B cell (primary cell): ENCODE results near the gene MICU2. TPM values are rescaled to one million over a fixed set of nuclear protein-coding genes. Genes with fewer than 3 reads are reported as not detected.

Experiments
- ATAC-seq: fragments of 200-7000 bp; cut with Tn5 transposase; one replicate; pipeline ENCODE4 v1.10.0; 2021; ENCODE audit warnings: low read depth, mild to moderate bottlenecking, moderate number of reproducible peaks, moderate library complexity
- CTCF ChIA-PET: fragments of 350-600 bp; sonication (Branson Sonifier 250); formaldehyde crosslinking; loops from one replicate; lab custom pipeline; 2021; ENCODE audit warnings: antibody characterized with exemption, inconsistent platforms; lab: Charles Lee
- POLR2A ChIA-PET: fragments of 350-600 bp; sonication (Branson Sonifier 250); formaldehyde crosslinking; loops from one replicate; lab custom pipeline; 2021; ENCODE audit warnings: antibody characterized with exemption; lab: Charles Lee
- DNase-seq: peaks from one replicate; pipeline ENCODE4 v3.0.0; 2013
- H2AFZ ChIP-seq: 2 replicates; pipeline ENCODE4 v1.6.1; 2012; ENCODE audit warnings: mild to moderate bottlenecking, low read depth, low read length; ENCODE audit not compliant: insufficient read depth, poor library complexity, severe bottlenecking
- H3K27ac ChIP-seq, 2 donors: 1 replicate in 1 of 2; 2 replicates in 1 of 2; pipeline ENCODE4 v1.5.1; 2012 to 2013; ENCODE audit warnings: low read length in 2 of 2, mild to moderate bottlenecking in 2 of 2, moderate library complexity in 1 of 2
- H3K27me3 ChIP-seq, 4 experiments: fragments of 200-600 bp in 1 of 4; sonication (generic) in 1 of 4; replicated peaks in 1 of 4; 1 replicate in 2 of 4; 2 replicates in 2 of 4; pipeline versions ENCODE4 v1.6.1 to v1.7.0; 2013 to 2016; ENCODE audit warnings: low read length in 3 of 4, mild to moderate bottlenecking in 2 of 4, mixed read lengths in 1 of 4, moderate library complexity in 1 of 4; ENCODE audit not compliant: insufficient read depth in 4 of 4, control insufficient read depth in 3 of 4; ENCODE audit errors: control extremely low read depth in 1 of 4
- H3K36me3 ChIP-seq, 2 experiments: replicated peaks in 1 of 2; 1 replicate in 1 of 2; 2 replicates in 1 of 2; pipeline versions ENCODE4 v1.6.1 to v1.7.1; 2013; ENCODE audit warnings: low read length in 1 of 2; ENCODE audit not compliant: insufficient read depth in 2 of 2, control insufficient read depth in 1 of 2; ENCODE audit errors: control extremely low read depth in 1 of 2, extremely low read depth in 1 of 2
- H3K4me1 ChIP-seq, 2 donors: fragments of 200-600 bp in 1 of 2; sonication (generic) in 1 of 2; 1 replicate in 1 of 2; 2 replicates in 1 of 2; pipeline versions ENCODE4 v1.5.1 to v1.6.1; 2013 to 2017; ENCODE audit warnings: low read length in 2 of 2; ENCODE audit not compliant: control insufficient read depth in 2 of 2, insufficient read depth in 2 of 2
- H3K4me2 ChIP-seq: replicated peaks from 2 replicates; pipeline ENCODE3; 2012; ENCODE audit warnings: mild to moderate bottlenecking, low read depth, low read length; ENCODE audit not compliant: poor library complexity, severe bottlenecking
- H3K4me3 ChIP-seq, 5 experiments: fragments of 200-600 bp in 1 of 5; sonication (generic) in 1 of 5; 1 replicate in 3 of 5; 2 replicates in 2 of 5; pipeline versions ENCODE4 v1.5.1 to v1.7.0; 2011 to 2016; ENCODE audit warnings: low read length in 4 of 5, mild to moderate bottlenecking in 4 of 5, low read depth in 2 of 5, control low read depth in 1 of 5, moderate library complexity in 1 of 5; ENCODE audit not compliant: insufficient read depth in 1 of 5; ENCODE audit errors: control extremely low read depth in 1 of 5, extremely low read depth in 1 of 5
- H3K79me2 ChIP-seq: fragments of 200-600 bp; sonication (generic); one replicate; pipeline ENCODE4 v1.6.0; 2016; ENCODE audit warnings: low read length; ENCODE audit not compliant: control insufficient read depth, insufficient read depth
- H3K9ac ChIP-seq: fragments of 200-600 bp; sonication (generic); 2 replicates; pipeline ENCODE4 v1.6.1; 2017; ENCODE audit warnings: mild to moderate bottlenecking, low read length, moderate library complexity
- H3K9me3 ChIP-seq, 3 donors: one replicate each; pipeline versions ENCODE4 v1.6.1 to v1.7.1; 2013; ENCODE audit warnings: low read length in 2 of 3; ENCODE audit not compliant: control insufficient read depth in 2 of 3, insufficient read depth in 1 of 3; ENCODE audit errors: control extremely low read depth in 1 of 3
- H4K20me1 ChIP-seq: 2 replicates; pipeline ENCODE4 v1.6.0; 2012; ENCODE audit warnings: mild to moderate bottlenecking, low read length; ENCODE audit not compliant: insufficient read depth, control insufficient read depth, poor library complexity, severe bottlenecking
- H3K27ac Mint-ChIP-seq: one replicate; pipeline ENCODE4 v1.8.0; 2021; ENCODE audit warnings: mixed read lengths
- H3K27me3 Mint-ChIP-seq: one replicate; pipeline ENCODE4 v1.8.0; 2021; ENCODE audit warnings: mixed read lengths
- H3K4me1 Mint-ChIP-seq: one replicate; pipeline ENCODE4 v1.8.0; 2021; ENCODE audit warnings: mixed read lengths
- H3K4me3 Mint-ChIP-seq: one replicate; pipeline ENCODE4 v1.8.0; 2021; ENCODE audit warnings: mixed read lengths
- H3K9me3 Mint-ChIP-seq: one replicate; pipeline ENCODE4 v1.8.0; 2022; ENCODE audit warnings: mixed read lengths; ENCODE audit not compliant: insufficient read depth
- EZH2 ChIP-seq: IDR thresholded peaks from 2 replicates; pipeline ENCODE4 v1.6.1; 2012; ENCODE audit warnings: borderline replicate concordance, low read depth, mild to moderate bottlenecking, moderate library complexity, low read length; ENCODE audit not compliant: insufficient read depth, poor library complexity, severe bottlenecking
- WGBS: methylation state at CpG from one replicate; pipeline ENCODE4 v1.1.5; 2013; ENCODE audit warnings: missing lambda C conversion rate; ENCODE audit not compliant: insufficient coverage; 5-methylcytosine and 5-hydroxymethylcytosine counted together
- intact Hi-C: fragments of 100-400 bp; cut with micrococcal nuclease; formaldehyde crosslinking; loops from one replicate; pipeline ENCODE4 v1.10.0; 2022
- polyA plus RNA-seq: library from polyadenylated mRNA; depleted of rRNA; stranded (reverse); fragments of >200 nt; gene quantifications from 2 replicates; pipeline ENCODE4 v1.2.3, GENCODE V29; 2012
- total RNA-seq, 2 donors: library from RNA; stranded (reverse); fragments of 120-200 nt in 1 of 2; gene quantifications; 1 replicate in 1 of 2; 2 replicates in 1 of 2; pipeline versions ENCODE4 v1.2.3 to v1.2.4, GENCODE V29; 2013 to 2022
- TF ChIP-seq, protein P1 (sequence below): fragments of 200-600 bp; IDR thresholded peaks from one replicate; pipeline ENCODE4 v1.8.0; 2022; ENCODE audit warnings: antibody characterized with exemption, mild to moderate bottlenecking

MICU2 gene
- total and polyA plus RNA-seq, 2 donors (not counting 1 experiment from before 2014, with no cell fraction given), result 52.2 to 56.7 TPM

DNA sequence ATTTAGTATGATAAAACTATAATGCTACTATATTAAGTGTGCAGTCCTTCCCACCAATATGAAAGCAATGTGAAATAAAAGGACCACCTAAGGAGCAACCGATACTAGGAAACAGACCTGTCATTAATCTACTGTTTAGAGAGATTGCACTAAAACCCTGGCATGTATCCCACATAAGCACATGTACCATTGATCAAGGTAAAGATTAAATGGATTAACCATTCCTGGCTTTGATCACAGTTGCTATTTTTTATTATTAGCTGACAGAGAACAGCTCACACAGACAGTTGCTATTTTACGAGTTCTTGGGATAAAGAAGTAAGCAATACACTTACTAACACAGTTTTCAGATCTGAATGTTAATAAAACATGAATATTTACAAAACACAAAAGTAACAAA, 87.2 kb downstream of the MICU2 start:
- no peaks in the 10 kb centered on the region for H3K4me1 Mint-ChIP-seq
- H4K20me1 ChIP-seq, result no peaks in the 10 kb centered on the region
- TF ChIP-seq EZH2, result no peak
- TF ChIP-seq, protein P1, sequence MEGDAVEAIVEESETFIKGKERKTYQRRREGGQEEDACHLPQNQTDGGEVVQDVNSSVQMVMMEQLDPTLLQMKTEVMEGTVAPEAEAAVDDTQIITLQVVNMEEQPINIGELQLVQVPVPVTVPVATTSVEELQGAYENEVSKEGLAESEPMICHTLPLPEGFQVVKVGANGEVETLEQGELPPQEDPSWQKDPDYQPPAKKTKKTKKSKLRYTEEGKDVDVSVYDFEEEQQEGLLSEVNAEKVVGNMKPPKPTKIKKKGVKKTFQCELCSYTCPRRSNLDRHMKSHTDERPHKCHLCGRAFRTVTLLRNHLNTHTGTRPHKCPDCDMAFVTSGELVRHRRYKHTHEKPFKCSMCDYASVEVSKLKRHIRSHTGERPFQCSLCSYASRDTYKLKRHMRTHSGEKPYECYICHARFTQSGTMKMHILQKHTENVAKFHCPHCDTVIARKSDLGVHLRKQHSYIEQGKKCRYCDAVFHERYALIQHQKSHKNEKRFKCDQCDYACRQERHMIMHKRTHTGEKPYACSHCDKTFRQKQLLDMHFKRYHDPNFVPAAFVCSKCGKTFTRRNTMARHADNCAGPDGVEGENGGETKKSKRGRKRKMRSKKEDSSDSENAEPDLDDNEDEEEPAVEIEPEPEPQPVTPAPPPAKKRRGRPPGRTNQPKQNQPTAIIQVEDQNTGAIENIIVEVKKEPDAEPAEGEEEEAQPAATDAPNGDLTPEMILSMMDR, result no peak
- H3K9me3 ChIP-seq, result no peaks in the 10 kb centered on the region
- H3K27ac ChIP-seq, result no peak overlapping the region
- WGBS, result no CpG with 5 or more reads among the region's 2 CpGs
- no peak overlapping the region for H3K4me3 ChIP-seq
- intact Hi-C loops, result no loop called here
- H3K27me3 ChIP-seq, result no peaks in the 10 kb centered on the region
- no peak overlapping the region for H3K4me2 ChIP-seq
- DNase-seq (no peak), ATAC-seq (no peak)
- H3K79me2 ChIP-seq, result no peaks in the 10 kb centered on the region
- H3K9me3 Mint-ChIP-seq, result no peaks in the 10 kb centered on the region
- H3K36me3 ChIP-seq, result peaks cover 11 to 35% of the 10 kb centered on the region in 2 experiments
- no peaks in the 10 kb centered on the region for H3K27me3 Mint-ChIP-seq
- no peak overlapping the region for H3K27ac Mint-ChIP-seq
- ChIA-PET POLR2A (no interaction called here), CTCF (no interaction called here)
- no peak overlapping the region for H2AFZ ChIP-seq
- no peak overlapping the region for H3K4me3 Mint-ChIP-seq
- H3K4me1 ChIP-seq, result no peaks in the 10 kb centered on the region
- no peak overlapping the region for H3K9ac ChIP-seq

DNA sequence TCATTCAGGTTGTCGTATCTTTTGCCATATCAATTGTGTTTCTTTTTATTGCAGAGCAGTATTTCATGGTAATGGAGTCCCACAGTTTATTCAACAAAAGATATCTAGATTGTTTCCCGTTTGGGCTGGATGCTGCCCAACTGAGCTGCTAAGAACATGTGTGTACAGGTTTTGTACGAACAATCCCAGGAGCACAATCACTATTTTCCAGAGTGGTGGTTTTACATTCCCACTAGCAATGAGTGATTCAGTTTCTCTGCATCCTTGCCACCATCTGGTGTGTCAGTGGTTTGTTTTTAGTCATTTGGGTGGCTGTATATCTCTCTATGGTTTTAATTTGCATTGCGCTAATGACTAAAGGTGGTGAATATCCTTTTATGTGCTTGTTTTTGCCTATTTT, 92.1 kb downstream of the MICU2 start:
- intact Hi-C loops, result no loop called here
- Histone ChIP-seq H3K36me3 (peaks cover 15 to 44% of the 10 kb centered on the region in 2 experiments), H3K4me3 (no peak overlapping the region), H2AFZ (no peak overlapping the region), H4K20me1 (no peaks in the 10 kb centered on the region), H3K4me2 (no peak overlapping the region), H3K27ac (no peak overlapping the region), H3K9ac (no peak overlapping the region), H3K27me3 (no peaks in the 10 kb centered on the region), H3K9me3 (no peaks in the 10 kb centered on the region), H3K4me1 (no peaks in the 10 kb centered on the region), H3K79me2 (no peaks in the 10 kb centered on the region)
- no peak overlapping the region for H3K4me3 Mint-ChIP-seq
- TF ChIP-seq EZH2, result no peak
- TF ChIP-seq, protein P1, result no peak
- H3K9me3 Mint-ChIP-seq, result no peaks in the 10 kb centered on the region
- DNase-seq, result no peak
- ChIA-PET POLR2A (no interaction called here), CTCF (no interaction called here)
- no peaks in the 10 kb centered on the region for H3K27me3 Mint-ChIP-seq
- no peak overlapping the region for H3K27ac Mint-ChIP-seq
- 88% methylated on average over 3 of the region's 4 CpGs for WGBS
- ATAC-seq, result no peak
- no peaks in the 10 kb centered on the region for H3K4me1 Mint-ChIP-seq
